Hepatocyte (in vitro differentiated cells): ENCODE data around the gene SLC1A3. TPM values are rescaled to one million over a fixed set of nuclear protein-coding genes. Genes with fewer than 3 reads are reported as not detected.
A peak's percentile ranks its signal among the peaks of the same experiment; 100 is the strongest.

Source experiments
- DNase-seq: peaks from one replicate; pipeline ENCODE4 v3.0.0-alpha.2; 2016; ENCODE audit warnings: low spot score
- H2AFZ ChIP-seq: fragments of 200-600 bp; sonication (generic); 2 replicates; pipeline ENCODE4 v1.6.0; 2016; ENCODE audit warnings: antibody characterized with exemption, mild to moderate bottlenecking
- H3K27ac ChIP-seq: fragments of 200-600 bp; sonication (generic); 2 replicates; pipeline ENCODE4 v1.5.1; 2016; ENCODE audit warnings: mild to moderate bottlenecking
- H3K27me3 ChIP-seq: fragments of 200-600 bp; sonication (generic); 2 replicates; pipeline ENCODE4 v1.6.1; 2016
- H3K36me3 ChIP-seq: fragments of 200-600 bp; sonication (generic); replicated peaks from 2 replicates; pipeline ENCODE4 v1.5.1; 2016; ENCODE audit warnings: low read depth; ENCODE audit not compliant: insufficient read depth
- H3K4me1 ChIP-seq: fragments of 200-600 bp; sonication (generic); 2 replicates; pipeline ENCODE4 v1.5.1; 2016; ENCODE audit warnings: mild to moderate bottlenecking, moderate library complexity; ENCODE audit not compliant: insufficient read depth
- H3K4me2 ChIP-seq: fragments of 200-600 bp; sonication (generic); 2 replicates; pipeline ENCODE4 v1.6.0; 2016
- H3K4me3 ChIP-seq: fragments of 200-600 bp; sonication (generic); 2 replicates; pipeline ENCODE4 v1.5.1; 2016; ENCODE audit warnings: mild to moderate bottlenecking
- H3K79me2 ChIP-seq: fragments of 200-600 bp; sonication (generic); 2 replicates; pipeline ENCODE4 v1.6.0; 2017; ENCODE audit warnings: mild to moderate bottlenecking
- H3K9me2 ChIP-seq: fragments of 200-600 bp; sonication (generic); replicated peaks from 2 replicates; pipeline ENCODE4 v1.6.0; 2017; ENCODE audit warnings: mild to moderate bottlenecking; ENCODE audit not compliant: insufficient read depth
- H3K9me3 ChIP-seq: fragments of 200-600 bp; sonication (generic); 2 replicates; pipeline ENCODE4 v1.5.1; 2016; ENCODE audit warnings: low read depth, mild to moderate bottlenecking
- H4K20me1 ChIP-seq: fragments of 200-600 bp; sonication (generic); 2 replicates; pipeline ENCODE4 v1.6.0; 2016; ENCODE audit warnings: mild to moderate bottlenecking; ENCODE audit not compliant: insufficient read depth, poor library complexity, severe bottlenecking
- EZH2 ChIP-seq: fragments of 200-600 bp; sonication (generic); IDR thresholded peaks from 2 replicates; pipeline ENCODE4 v1.6.1; 2016; ENCODE audit warnings: antibody characterized with exemption, mild to moderate bottlenecking, borderline replicate concordance
- EZH2phosphoT487 ChIP-seq: fragments of 200-600 bp; sonication (generic); IDR thresholded peaks from one replicate; pipeline ENCODE4 v1.6.1; 2018; ENCODE audit warnings: antibody characterized with exemption, mild to moderate bottlenecking, low read depth, moderate library complexity; ENCODE audit not compliant: unreplicated experiment, severe bottlenecking
- WGBS: methylation state at CpG from one replicate; pipeline ENCODE4 v1.1.6; 2016; ENCODE audit warnings: low lambda C conversion rate; ENCODE audit errors: missing lambda C conversion rate; 5-methylcytosine and 5-hydroxymethylcytosine counted together
- polyA plus RNA-seq: library from polyadenylated mRNA; unstranded; fragments of >200 nt; fragmentation: Nextera tagmentation; extraction: Ambion mirVana; gene quantifications from 2 replicates; pipeline ENCODE4 v1.2.1, GENCODE V29; 2016
- total RNA-seq: library from RNA; depleted of rRNA; stranded (reverse); fragments of >200 nt; gene quantifications from 2 replicates; pipeline ENCODE4 v1.2.3, GENCODE V29; 2014
- TF ChIP-seq, protein P1 (sequence below): fragments of 200-600 bp; sonication (generic); IDR thresholded peaks from 2 replicates; pipeline ENCODE4 v1.5.1; 2016; ENCODE audit warnings: antibody characterized with exemption, mild to moderate bottlenecking; ENCODE audit not compliant: poor library complexity

SLC1A3 gene
- total and polyA plus RNA-seq, 2 experiments from 2014 or later, result 32.3 to 42.3 TPM

DNA sequence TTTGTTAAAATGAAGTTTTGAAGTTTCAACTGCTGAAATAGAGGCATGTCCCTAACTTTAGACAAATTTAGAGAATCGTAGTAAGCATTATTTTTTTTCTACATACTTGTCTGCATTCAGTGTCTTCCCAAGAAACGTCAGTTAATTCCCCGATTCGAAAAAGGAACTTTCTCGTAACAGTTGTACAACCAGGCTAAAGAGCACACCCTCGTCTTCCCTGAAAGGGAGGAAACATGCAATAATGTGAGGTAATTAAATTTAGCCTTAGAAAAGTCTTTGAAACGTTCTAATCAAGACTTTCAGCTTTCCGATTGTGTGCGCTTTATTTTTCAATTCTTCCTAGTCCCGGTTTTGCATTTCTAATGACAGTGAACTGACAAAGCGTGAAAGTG lies 374 bp upstream of the SLC1A3 start:
- WGBS, result 13% methylated on average over 11 of the region's 11 CpGs
- Histone ChIP-seq H3K4me1 (no peaks in the 10 kb centered on the region), H3K4me2 (peak overlapping the region; percentile 81), H3K9me2 (no peaks in the 10 kb centered on the region), H3K27me3 (no peaks in the 10 kb centered on the region), H2AFZ (peak overlapping the region; percentile 85), H3K4me3 (peak overlapping the region; percentile 72), H3K9me3 (no peaks in the 10 kb centered on the region), H4K20me1 (no peaks in the 10 kb centered on the region), H3K27ac (peak overlapping the region; percentile 78), H3K79me2 (peaks cover 43% of the 10 kb centered on the region), H3K36me3 (peaks cover 5% of the 10 kb centered on the region)
- TF ChIP-seq EZH2 (no peak), EZH2phosphoT487 (no peak)
- TF ChIP-seq, protein P1, sequence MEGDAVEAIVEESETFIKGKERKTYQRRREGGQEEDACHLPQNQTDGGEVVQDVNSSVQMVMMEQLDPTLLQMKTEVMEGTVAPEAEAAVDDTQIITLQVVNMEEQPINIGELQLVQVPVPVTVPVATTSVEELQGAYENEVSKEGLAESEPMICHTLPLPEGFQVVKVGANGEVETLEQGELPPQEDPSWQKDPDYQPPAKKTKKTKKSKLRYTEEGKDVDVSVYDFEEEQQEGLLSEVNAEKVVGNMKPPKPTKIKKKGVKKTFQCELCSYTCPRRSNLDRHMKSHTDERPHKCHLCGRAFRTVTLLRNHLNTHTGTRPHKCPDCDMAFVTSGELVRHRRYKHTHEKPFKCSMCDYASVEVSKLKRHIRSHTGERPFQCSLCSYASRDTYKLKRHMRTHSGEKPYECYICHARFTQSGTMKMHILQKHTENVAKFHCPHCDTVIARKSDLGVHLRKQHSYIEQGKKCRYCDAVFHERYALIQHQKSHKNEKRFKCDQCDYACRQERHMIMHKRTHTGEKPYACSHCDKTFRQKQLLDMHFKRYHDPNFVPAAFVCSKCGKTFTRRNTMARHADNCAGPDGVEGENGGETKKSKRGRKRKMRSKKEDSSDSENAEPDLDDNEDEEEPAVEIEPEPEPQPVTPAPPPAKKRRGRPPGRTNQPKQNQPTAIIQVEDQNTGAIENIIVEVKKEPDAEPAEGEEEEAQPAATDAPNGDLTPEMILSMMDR, result no peak
- no peak for DNase-seq

DNA sequence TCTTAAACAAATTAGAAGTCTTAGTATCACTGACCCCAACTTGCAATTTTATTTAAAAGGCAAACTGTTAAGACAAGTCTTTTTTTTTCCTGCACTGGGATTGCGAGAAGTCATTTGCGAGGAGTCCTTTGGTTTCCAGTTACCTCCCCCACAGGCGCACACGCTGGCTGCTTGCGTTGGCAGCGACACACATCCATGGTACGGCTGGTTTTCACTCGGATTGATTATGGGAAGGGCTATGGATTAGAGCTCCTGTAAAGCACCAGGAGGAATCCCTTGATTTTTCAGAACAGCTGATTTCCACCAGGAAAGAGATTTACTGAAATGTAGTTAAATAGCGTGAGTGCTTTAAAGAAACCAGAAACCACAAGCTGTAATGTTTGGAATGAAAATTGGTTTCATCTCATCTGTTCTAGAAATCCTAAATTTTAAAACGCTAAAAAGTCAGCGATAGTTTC lies 737 bp downstream of the SLC1A3 start:
- no peaks in the 10 kb centered on the region for H3K9me2 ChIP-seq
- TF ChIP-seq EZH2 (no peak), EZH2phosphoT487 (no peak)
- TF ChIP-seq, protein P1, result no peak
- peak overlapping the region; percentile 78 for H3K27ac ChIP-seq
- H4K20me1 ChIP-seq, result no peaks in the 10 kb centered on the region
- H3K4me3 ChIP-seq, result peak overlapping the region; percentile 72
- 3% methylated on average over 11 of the region's 11 CpGs for WGBS
- no peaks in the 10 kb centered on the region for H3K27me3 ChIP-seq
- no peaks in the 10 kb centered on the region for H3K9me3 ChIP-seq
- no peaks in the 10 kb centered on the region for H3K4me1 ChIP-seq
- peak; percentile 34 for DNase-seq
- H2AFZ ChIP-seq, result peak overlapping the region; percentile 85
- peak overlapping the region; percentile 81 for H3K4me2 ChIP-seq
- peaks cover 5% of the 10 kb centered on the region for H3K36me3 ChIP-seq
- peaks cover 43% of the 10 kb centered on the region for H3K79me2 ChIP-seq

DNA sequence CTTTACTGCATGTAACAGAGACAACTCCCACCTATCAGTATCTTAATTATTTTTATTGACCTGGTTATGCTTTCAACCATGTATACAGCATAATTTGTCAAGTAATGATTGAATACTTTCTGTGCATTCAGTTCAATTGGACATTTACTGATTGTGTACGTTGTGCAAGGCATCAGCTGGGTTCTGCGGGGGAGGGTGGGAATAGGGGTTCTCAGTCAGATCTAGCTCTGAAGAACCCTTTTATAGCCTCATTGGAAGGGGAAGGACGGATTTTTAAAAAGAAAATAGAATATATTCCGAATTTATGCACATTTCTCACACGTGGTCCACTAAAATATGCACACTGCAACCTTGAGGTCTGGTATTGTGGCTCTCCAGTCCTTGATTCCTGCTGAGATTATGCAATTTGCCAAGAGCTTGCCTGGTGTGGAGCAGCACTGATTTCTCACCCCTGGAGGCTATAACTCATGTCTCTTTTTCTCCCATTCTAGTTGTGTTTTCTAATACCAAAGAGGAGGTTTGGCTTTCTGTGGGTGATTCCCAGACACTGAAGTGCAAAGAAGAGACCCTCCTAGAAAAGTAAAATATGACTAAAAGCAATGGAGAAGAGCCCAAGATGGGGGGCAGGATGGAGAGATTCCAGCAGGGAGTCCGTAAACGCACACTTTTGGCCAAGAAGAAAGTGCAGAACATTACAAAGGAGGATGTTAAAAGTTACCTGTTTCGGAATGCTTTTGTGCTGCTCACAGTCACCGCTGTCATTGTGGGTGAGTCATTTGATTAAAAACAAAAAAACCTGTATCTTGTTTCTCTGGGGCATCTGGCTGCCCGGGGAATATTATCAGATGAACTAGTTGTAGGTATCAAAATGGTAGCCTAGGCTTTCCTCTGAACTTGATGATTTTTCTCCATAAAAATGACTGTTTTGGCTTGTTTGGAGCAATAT lies 1.7 kb downstream of the SLC1A3 start:
- H3K4me1 ChIP-seq, result no peaks in the 10 kb centered on the region
- H3K27ac ChIP-seq, result no peak overlapping the region
- peak; percentile 23 for DNase-seq
- no peak overlapping the region for H2AFZ ChIP-seq
- H3K4me3 ChIP-seq, result peak overlapping the region; percentile 72
- peaks cover 43% of the 10 kb centered on the region for H3K79me2 ChIP-seq
- TF ChIP-seq, protein P1, result no peak
- TF ChIP-seq EZH2, result no peak
- no peak for TF ChIP-seq EZH2phosphoT487
- no peaks in the 10 kb centered on the region for H3K9me3 ChIP-seq
- H3K36me3 ChIP-seq, result peaks cover 5% of the 10 kb centered on the region
- no peaks in the 10 kb centered on the region for H4K20me1 ChIP-seq
- H3K27me3 ChIP-seq, result no peaks in the 10 kb centered on the region
- no peaks in the 10 kb centered on the region for H3K9me2 ChIP-seq
- H3K4me2 ChIP-seq, result peak overlapping the region; percentile 81
- WGBS, result 49% methylated on average over 9 of the region's 10 CpGs
